Retinal pigment epithelial cell (primary cell): Measurements from ENCODE around the gene TBC1D5.

ENCODE experiments used
- DNase-seq: peaks from one replicate; pipeline ENCODE4 v3.0.0-alpha.2; 2010; ENCODE audit warnings: low read depth
- H3K4me3 ChIP-seq: 2 replicates; pipeline ENCODE4 v1.5.1; 2011; ENCODE audit warnings: mild to moderate bottlenecking, low read length, control low read depth, moderate library complexity
- CTCF ChIP-seq: conservative IDR thresholded peaks from 2 replicates; pipeline ENCODE4 v1.5.1; 2011; ENCODE audit warnings: low read depth, low read length, control low read depth, inconsistent platforms

Gene TBC1D5

GRCh38 chr3:17288839-17289399 lies 453.5 kb downstream of the TBC1D5 start:
- TF ChIP-seq CTCF: no peak
- H3K4me3 ChIP-seq: no peak overlapping the region
- DNase-seq: no peak

GRCh38 chr3:17287006-17287689 lies 455.3 kb downstream of the TBC1D5 start:
- no peak for TF ChIP-seq CTCF
- no peak for DNase-seq
- no peak overlapping the region for H3K4me3 ChIP-seq

- DNase-seq: no peak
- no peak overlapping the region for H3K4me3 ChIP-seq
- TF ChIP-seq CTCF: no peak
Observed at GRCh38 chr3:17278006-17278405, 464.4 kb downstream of the TBC1D5 start.

GRCh38 chr3:17266846-17267245 lies 475.6 kb downstream of the TBC1D5 start:
- H3K4me3 ChIP-seq: no peak overlapping the region
- no peak for TF ChIP-seq CTCF
- no peak for DNase-seq

GRCh38 chr3:17261627-17262369 lies 480.6 kb downstream of the TBC1D5 start:
- no peak for TF ChIP-seq CTCF
- no peak overlapping the region for H3K4me3 ChIP-seq
- DNase-seq: no peak

GRCh38 chr3:17260257-17260656 lies 482.2 kb downstream of the TBC1D5 start:
- no peak for TF ChIP-seq CTCF
- no peak for DNase-seq
- no peak overlapping the region for H3K4me3 ChIP-seq
